NCI-H226 (cell line): ENCODE measurements around the gene GRIK2.

Source experiments
- DNase-seq: peaks from one replicate; pipeline ENCODE4 v3.0.0-alpha.2; 2015

Gene GRIK2

DNA sequence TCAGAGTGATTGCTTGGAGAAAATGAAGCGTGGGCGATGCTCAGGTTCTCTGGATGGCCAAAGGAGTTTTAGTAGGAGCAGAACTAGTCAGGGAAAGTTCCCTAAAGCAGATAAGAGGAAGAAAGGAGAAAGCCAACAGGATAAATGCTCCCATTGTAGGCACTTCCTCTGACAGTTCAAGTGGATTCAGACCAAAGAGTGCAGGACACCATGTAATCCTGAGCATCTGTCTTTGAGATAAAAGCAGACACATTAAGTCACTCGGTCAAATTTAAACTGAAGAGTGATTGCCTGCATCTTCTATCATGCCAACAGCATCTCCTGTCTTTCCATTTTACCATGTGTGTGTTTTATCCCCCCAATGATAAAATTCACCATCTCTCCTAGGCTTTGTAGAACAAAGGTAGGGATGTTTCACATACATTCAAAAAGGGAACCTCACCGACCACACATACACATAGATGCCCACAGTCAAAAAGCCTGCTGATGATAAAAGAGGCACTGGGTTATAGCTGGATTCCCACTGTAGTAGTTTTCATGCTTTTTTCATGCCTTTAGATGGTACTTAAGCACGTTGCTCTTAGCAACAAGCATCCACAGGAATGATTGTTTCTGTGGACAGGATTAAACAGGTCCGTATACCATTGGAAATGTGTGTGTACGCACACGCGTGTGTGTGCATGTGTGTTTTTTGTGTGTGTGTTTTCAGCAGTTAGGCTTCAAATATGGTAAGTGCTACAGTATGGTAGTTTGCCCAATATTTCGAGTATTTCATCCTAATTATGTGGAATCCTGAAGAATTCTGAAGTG lies 7.0 kb downstream of the GRIK2 start:
- no peak for DNase-seq

DNA sequence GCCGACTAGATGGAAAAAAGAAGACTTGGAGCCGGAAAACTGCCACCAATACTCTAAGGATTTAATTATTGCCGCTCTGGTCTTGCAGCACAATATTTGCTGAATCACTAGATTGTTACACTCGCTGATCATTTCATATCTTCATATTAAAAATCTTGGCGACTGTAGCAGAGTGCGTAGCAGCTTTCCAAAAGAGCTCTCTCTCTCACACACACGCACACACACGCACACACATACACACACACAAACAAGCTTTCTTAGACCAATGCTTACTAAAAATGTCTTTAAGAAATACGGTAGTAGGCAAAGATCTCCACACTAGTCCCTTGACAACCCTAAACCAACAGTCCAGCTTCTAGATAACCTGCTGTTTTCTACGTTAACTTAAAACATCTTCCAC lies 7.7 kb downstream of the GRIK2 start:
- DNase-seq: no peak

DNA sequence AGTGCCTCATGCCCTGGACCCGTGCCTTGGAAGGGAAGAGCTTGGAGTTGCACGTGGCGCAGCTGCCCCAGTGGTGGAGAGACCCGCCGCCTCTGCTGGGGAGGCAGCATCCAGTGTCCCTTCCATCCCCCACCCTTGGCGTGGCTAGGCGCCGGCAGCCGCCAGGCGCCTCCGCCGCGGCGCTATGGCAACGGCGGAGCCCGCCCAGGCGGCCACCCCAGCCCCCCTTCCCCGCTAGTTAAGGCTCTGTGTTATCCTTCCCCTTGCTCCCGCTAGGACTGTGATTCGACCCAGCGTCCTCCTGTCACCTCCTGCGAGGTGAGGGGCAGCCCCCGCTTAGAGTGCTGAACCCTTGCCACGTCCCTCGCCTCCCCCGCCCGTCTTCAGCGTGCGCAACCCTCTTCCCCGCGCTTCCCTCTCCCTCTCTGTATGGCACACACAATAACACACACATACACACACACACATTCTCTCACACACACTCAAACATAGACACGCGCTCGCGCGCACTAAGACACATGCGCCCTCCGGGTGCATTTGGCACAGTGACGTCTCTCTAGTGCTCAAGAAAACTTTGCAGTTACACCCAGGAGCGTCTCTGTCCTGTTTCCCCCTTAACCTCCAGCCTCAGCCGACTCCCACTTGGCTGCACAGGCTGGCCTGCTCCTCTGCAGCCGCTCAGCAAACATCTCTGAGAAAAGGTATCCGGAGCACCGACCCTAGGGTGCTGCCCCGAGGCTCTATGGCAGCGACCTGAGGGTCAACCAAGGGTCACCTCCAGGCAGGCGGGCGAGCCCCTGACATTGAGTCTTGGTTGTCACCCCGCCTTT lies 8.5 kb downstream of the GRIK2 start:
- no peak for DNase-seq

DNA sequence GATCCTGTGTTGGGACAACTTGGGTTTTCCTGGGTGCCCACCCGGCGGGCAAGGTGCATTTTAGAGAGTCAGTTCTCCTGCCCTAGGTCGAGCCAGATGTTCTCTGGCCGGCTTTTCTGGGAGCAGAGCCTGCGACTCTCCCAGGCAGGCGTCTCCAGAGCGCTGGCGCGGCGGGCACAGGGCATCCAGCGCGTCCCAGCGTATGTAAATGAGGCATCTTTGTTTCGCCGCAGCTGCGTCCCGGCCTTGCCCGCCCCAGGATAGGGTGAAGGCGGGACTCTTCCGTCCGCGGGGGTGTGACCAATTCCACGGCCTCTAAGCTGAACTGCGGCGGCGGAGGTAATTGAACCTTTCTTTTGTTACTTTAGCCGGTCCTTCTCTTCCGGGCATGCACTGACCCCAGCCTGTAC lies 9.1 kb downstream of the GRIK2 start:
- no peak for DNase-seq

DNA sequence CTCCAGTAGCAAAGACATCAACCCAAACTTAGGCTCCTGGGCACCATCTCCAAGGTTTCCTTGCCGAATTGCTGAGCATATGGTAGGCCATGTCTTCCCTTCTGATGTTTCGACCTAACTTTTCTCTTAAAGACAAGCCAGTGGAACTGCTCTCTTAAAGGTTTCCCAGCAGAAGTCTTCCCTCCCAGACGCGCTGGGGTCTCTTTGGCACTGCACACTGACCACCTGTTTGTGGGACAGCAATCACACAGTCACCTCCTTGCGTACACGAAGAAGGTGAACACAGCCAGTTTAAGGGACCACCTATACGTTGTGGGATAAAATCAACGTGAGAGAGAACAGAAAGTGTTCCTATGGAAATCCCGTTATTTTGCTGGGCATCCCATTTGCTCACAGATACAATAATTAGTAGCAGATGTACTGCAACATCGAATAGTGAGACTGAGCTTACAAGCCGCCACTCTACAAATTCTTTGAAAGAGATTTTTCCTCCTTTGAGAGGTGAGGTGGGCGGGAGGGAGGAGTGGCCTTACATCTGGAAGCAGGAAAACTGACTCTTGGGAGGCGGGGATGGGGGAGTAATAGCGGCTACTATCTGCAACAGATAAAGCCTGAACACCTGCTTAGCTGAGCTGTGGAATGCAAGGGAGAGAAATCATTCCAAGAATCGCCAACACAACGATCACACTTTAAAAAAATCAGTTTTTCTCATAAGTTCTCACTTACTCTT lies 9.9 kb downstream of the GRIK2 start:
- DNase-seq: peak; percentile 56

DNA sequence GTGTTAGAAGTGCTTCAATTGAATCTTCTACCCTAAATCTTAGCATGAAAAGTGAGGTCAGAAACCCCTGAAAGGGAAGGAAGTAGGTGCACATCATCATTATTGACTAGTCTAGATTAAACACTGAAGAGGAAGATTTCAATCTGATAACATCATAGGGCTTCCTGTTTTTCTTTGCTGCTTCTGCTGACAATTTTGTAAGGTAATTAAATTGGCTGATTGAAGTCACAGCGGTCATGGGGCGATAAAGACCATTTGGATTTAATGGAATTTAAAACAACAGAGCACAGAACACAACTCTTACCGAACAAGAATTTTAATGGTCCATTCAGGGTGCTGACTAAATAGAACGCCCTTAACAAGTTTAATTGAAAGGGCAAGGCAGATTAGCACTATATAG lies 11.3 kb downstream of the GRIK2 start:
- no peak for DNase-seq

DNA sequence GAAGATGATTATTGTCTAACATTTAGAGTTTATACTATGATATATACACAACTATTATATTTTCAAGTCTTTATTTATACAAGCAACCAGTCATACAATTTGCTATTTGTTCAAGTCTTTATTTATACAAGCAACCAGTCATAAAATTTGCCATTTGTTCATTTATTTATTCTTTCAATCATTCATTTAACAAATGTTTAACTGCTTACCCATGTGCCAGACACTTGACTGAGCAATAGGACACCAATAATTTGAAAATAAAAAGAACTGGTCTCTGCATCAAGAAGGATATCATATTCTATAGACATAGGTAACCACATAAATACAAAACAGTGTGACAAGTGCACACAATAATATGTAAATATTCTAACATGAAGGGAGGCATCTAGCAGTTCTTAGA lies 20.3 kb downstream of the GRIK2 start:
- DNase-seq: no peak

DNA sequence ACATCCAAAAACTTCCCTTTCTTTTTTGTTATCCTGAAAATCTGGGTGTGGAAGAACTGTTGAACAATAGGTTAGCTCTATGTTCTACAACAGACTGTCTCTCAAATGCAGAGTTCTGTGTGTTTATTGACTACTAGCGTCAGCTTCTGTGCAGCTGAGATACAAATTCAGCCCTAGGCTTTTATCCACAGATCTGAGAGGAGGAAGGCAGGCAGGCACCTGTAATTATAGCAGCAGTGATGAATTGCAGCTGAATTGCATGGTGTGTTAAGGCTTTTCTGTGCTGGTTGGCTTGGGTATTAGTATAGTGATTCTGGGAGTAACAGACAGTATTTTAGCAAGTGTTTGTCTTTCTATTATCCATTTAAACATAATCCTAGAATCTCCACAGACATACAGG lies 24.4 kb downstream of the GRIK2 start:
- no peak for DNase-seq

DNA sequence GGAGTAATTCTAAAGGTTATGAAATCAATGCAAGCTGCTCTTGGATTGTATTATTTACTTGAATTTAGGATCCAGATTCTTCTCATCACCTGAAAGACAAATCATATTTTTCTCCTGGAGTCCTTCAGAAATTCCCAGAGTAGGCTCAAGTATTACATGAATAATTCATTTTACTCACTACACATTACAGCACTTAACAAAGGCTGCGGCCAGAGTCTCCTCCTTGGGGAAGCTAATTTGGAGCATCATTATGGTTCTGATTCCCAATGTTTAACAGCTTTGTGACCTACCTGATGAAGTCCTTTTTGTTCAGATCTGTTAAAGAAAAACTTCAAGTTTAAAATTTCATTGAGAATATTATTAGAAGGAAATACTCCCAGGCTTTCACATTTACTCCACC lies 28.7 kb downstream of the GRIK2 start:
- no peak for DNase-seq

DNA sequence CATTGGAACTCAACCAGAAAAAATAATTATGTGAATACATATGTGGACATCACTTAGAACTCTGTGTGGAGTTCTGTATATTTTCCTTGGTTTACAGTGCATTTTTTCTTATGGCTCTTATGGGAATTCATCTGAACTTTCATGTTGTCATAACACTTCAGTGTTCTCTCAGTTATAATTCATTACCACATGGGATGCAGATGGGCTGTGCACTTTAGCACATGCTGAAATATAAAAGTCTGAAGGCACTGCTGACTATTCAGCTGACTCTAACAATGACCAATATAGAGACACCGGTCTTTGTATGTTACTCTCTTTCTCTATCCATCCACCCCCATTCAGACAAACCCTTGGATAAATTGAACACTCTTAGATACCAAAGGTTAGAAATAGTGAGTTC lies 29.3 kb downstream of the GRIK2 start:
- no peak for DNase-seq

DNA sequence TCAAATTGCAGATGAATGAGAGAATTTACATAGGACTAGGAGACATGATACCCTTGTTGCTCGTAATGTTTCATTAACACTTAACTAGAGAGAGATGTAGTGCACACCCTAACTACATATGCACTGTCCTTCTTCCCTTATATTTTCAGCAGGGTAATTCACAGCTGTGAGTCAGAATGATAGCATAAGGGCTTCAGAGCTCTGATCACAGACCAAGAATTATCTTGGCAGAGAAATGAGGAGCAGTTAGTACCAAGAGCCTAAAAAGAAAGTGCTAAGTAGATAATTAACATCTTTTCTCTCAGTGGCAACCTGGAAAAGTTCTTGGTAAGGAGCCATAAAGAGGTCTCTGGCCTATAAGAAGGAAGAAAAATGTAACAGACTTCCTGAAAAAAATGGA lies 35.8 kb downstream of the GRIK2 start:
- DNase-seq: peak; percentile 24

DNA sequence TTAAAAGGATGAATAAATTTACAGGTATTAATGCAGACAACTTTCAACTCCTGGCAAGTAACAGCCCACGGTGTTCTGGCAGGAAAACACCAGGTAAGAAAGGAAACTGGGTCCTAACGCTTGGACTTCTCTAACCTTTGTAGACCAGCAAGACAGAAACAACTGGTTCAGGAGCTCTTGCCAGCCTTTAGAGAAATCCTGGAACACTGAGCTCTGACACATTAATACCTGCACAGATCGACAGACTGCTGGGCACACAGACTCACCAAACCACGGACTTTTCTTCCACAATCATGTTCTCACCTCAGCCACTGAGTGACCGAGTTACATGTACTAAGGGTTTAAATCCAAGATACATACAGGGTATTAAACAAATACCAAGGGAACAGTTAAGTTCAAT lies 36.3 kb downstream of the GRIK2 start:
- DNase-seq: no peak

DNA sequence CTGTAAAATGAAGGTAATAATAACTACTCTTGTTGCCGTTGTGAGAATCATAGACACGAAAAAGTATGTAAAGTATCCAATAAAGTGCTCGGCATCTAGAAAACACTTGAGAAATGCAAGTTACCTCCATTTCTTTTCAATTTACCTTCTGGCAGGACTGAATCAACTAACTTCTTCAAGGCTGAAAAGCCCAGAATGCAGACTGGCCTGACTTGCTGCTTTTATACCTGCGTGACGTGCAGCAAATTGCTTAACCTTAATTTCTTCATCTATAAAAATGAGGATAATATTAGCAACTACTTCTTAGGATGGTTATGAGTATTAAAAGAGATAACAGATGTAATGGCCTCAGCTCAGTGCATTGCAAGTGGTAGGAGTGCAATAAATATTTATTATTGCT lies 39.6 kb downstream of the GRIK2 start:
- DNase-seq: no peak

DNA sequence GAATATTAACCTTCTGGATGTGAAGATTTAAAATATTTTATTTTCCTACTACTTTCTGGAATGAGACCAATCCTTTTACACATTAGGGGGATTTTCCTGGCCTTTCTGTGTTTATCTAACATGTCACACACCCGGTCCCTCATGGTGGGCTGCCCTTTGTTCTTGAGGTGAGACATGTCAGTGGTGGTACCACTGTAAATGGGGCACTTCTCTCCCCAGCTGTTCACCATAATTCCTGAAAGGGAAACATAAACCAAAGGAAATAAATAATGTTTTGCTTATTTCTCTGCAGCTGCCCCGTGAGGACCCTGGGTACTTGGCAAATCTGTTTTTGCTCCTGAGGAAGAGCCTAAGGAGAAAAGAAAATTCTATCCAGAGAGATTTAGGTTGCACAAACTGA lies 41.1 kb downstream of the GRIK2 start:
- DNase-seq: no peak

DNA sequence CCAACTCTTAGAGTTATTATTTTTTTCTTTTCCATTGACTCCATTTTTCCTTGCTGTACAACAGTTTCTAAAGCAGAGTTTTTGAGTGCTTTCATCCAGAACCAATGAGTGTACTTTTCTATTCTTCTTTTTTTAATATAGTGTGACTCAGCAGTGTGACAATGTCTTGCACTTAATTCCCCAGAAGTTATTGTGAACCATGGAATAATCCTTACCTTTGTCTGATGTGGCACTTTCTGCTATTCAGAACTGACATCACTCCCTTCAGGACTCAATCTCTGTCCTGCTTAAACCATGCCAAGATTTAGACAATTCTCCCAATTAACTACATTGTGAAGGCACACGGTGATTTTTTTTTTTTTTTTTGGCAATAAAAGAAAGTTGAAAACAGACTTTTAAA lies 41.5 kb downstream of the GRIK2 start:
- no peak for DNase-seq

DNA sequence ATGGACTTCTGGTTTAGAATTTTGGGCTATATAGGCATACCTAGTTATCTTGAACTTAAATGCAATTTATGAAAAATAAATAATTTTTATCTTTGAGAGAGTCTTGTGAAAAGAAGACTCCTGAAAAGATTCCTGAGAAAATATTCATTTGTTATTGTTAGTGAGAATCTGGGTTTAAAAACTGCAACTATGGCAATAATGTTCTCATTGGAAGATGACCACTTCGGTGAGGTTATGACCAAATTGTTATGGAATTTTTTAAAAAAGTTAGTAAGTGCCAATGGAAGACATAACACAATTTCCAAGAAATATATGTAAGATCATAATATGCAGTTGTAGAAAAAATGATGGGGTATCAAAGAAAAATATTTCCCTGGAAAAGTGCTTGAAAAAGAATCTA lies 46.3 kb downstream of the GRIK2 start:
- no peak for DNase-seq

DNA sequence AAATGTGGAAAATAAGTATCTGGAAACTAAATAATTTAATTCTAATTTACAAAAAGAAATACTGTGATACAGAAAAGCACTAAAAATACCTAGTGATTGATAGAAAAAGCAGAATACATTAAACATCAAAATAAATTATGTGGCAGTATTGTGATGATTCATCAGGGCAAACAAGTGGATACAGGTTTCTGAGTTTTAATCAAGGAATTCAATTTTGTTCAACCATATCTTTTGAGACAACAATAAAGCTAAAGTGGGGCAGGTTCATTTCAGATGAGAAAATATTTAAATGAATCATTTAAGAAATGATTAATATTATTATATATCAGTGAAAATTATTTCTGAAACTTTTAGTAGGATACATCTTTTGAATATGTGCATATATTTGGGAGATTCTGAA lies 49.8 kb downstream of the GRIK2 start:
- no peak for DNase-seq

DNA sequence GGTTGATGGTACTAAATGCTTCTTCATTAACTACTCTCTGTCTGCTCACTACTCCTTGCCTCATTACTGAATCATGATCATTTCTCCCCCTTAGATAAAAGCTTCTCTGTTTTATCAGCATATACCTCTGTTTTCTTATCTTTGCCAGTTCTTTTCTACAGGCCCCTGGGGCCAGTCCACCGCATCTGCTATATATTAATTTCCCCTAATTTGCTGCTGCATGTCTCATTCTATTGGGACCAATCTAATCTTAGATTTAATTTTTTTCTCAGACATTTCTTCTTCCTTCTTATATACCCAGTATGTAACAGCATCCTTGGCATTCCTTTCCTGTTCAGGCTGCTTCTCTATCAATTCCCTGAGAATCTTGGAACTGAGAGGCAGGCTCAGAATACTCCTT lies 51.2 kb downstream of the GRIK2 start:
- no peak for DNase-seq

DNA sequence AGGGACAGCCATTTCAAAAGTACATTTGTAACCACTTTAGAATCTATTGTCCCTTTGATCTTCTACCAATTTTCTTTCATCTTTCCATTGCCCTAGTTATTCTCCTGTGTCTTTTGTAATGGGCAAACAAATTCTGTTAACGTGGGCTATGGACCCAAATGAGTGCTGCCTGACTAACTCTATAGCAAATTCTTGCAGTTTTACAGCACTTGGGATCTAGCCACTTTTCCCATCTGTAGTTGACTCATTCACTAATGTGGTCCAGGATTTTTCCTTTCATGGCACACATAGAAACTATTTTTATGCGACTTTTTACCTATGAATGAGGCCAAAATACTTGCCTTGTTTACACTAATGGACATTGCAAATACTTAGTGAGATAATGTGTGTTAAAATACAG lies 52.0 kb downstream of the GRIK2 start:
- no peak for DNase-seq

DNA sequence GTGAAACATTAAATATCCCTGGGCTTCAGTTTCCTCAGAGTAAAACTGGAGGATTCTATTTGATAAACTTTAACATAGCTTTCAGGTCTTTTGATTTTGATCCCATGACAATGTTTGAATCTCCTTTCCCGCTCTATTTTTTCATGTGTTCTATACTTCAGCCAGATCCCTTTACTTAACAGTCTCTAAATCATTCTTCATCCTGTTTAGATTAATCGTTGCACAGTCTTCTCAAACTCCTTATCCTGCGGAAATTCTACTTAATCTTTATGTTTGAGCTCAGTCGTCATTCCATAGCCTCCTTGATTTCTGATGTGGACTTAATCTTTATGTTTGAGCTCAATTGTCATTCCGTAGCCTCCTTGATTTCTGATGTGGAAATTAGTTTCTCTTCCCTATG lies 57.4 kb downstream of the GRIK2 start:
- DNase-seq: no peak

DNA sequence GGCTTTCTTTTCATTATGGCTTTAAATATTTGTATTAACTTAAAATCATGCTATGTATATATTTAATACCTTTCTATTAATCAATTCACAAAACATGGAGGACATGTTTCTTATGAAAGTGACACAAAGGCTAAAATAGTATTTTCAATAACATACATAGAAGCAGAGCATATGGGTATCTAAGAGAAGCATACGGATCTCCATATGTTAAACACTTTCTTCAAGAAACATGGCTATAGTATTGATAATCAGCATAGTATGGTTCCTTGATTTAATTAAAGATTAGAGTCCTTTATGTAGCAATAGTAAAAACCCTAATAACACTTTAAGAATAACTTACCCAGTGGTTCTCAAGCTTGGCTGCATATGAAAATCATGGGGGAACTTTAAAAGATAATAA lies 58.5 kb downstream of the GRIK2 start:
- DNase-seq: no peak

DNA sequence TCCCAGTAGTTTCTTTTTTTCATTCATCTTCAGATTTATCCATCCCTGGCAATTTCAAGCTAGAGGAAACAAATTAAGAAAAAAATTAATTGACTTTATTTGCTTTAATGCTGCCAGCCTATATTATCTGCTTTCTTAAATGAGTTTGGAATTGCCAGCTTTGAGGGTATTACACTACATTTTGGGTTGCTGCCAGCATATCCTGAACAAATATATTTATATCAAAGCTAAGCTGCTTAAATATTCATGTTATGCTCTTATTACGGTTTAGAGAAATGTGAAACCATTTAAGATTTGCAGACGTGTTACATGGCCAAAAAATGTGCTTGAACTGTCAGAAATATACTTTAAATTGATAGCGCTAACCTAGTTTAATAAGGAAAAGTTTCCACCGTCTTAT lies 59.7 kb downstream of the GRIK2 start:
- DNase-seq: no peak

DNA sequence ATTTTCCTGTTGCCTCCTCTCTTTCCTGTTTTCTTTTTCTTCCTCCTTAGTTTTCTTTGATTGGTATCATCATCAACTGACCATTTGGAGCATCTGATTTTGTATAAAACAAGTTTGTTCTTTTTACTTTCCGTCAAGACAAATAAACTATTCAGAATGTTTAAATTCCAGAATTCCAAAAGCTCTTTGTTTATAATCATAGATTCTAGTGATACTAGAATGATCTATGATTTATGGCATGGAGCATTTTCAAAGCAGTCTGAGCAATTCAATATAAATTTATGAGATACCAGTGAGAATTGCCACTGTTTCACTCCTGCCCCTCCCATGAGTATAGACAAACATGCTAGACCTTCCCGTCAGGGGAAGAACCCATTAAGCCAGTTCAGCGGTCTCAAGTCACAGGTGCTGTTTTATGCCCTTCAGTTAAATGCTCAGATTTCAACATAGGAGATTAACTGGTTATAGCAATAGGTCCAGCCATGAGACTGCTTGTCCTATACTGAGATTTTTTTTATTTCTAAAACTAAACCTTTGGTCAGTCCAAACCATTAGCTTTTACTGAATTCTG lies 60.7 kb downstream of the GRIK2 start:
- DNase-seq: no peak

DNA sequence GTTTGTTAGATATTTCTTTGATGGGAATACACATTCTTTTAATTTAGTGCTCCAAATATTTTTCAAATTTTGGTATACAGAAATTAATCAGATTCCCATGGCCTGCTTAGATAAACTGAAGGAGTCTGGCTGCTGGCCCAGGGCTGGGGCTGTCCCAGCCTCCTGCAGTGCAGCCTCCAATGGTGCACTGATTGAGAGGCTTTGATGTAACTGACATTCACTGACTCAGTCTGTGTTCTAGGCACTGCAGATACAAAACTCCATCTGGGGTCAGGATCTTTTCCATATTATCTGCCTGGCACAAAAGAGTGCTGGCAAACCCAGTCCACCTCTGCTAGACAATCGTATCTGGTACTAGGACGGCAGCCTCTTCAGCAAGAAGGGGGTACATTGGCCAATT lies 64.8 kb downstream of the GRIK2 start:
- peak; percentile 47 for DNase-seq
